Skeletal muscle satellite cell (primary cell): ENCODE data around the gene LYPD3.

Source experiments
- H3K27me3 ChIP-seq: 2 replicates; pipeline ENCODE4 v1.7.0; 2013; ENCODE audit warnings: low read length; ENCODE audit not compliant: control insufficient read depth, insufficient read depth
- H3K36me3 ChIP-seq: 2 replicates; pipeline ENCODE4 v1.7.0; 2013; ENCODE audit warnings: mild to moderate bottlenecking, control low read depth, low read length; ENCODE audit not compliant: insufficient read depth
- H3K4me1 ChIP-seq: 2 replicates; pipeline ENCODE4 v1.7.0; 2013; ENCODE audit warnings: low read length; ENCODE audit not compliant: control insufficient read depth, insufficient read depth
- H3K4me2 ChIP-seq: 2 replicates; pipeline ENCODE4 v1.7.0; 2013; ENCODE audit warnings: mild to moderate bottlenecking, low read length
- H3K4me3 ChIP-seq: 2 replicates; pipeline ENCODE4 v1.7.0; 2013; ENCODE audit warnings: low read length
- H3K9ac ChIP-seq: 2 replicates; pipeline ENCODE4 v1.7.0; 2013; ENCODE audit warnings: mild to moderate bottlenecking, low read depth, low read length, moderate library complexity
- H3K9me3 ChIP-seq: replicated peaks from 2 replicates; pipeline ENCODE4 v1.7.0; 2013; ENCODE audit warnings: mild to moderate bottlenecking, control low read depth, low read length

Gene LYPD3

DNA sequence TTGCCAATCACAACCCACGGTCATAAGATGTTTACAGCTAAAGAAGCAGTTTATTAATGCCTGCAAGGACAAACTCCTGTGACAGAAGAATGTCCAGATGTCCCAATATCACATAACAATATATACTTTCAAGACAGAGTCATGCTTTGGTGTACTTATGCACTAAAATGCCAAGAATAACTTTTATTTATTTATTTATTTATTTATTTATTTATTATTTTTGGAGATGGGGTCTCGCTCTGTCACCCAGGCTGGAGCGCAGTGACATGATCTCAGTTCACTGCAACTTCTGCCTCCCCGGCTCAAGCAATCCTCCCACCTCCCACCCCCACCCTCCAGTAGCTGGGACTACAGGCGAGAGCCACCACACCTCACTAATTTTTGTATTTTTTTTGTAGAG lies 41.6 kb downstream of the LYPD3 start:
- H3K27me3 ChIP-seq, result peaks cover 12% of the 10 kb centered on the region
- H3K4me1 ChIP-seq, result no peaks in the 10 kb centered on the region
- no peak overlapping the region for H3K4me2 ChIP-seq
- no peaks in the 10 kb centered on the region for H3K9me3 ChIP-seq
- no peaks in the 10 kb centered on the region for H3K36me3 ChIP-seq
- no peak overlapping the region for H3K4me3 ChIP-seq
- H3K9ac ChIP-seq, result no peak overlapping the region

GRCh38 chr19:43422689-43423066 lies 42.7 kb downstream of the LYPD3 start:
- Histone ChIP-seq H3K4me2 (no peak overlapping the region), H3K36me3 (no peaks in the 10 kb centered on the region), H3K9me3 (no peaks in the 10 kb centered on the region), H3K9ac (no peak overlapping the region), H3K27me3 (peaks cover 12% of the 10 kb centered on the region), H3K4me3 (no peak overlapping the region), H3K4me1 (no peaks in the 10 kb centered on the region)

- H3K4me2 ChIP-seq, result no peak overlapping the region
These were observed 43.3 kb downstream of the LYPD3 start for GRCh38 chr19:43422000-43422688.

GRCh38 chr19:43420954-43421353 lies 44.5 kb downstream of the LYPD3 start:
- Histone ChIP-seq H3K4me2 (no peak overlapping the region), H3K36me3 (no peaks in the 10 kb centered on the region), H3K9ac (no peak overlapping the region), H3K9me3 (no peaks in the 10 kb centered on the region), H3K4me3 (no peak overlapping the region), H3K4me1 (no peaks in the 10 kb centered on the region), H3K27me3 (peaks cover 7% of the 10 kb centered on the region)

More at GRCh38 chr19:43422000-43422688, 43.3 kb downstream of the LYPD3 start:
- Histone ChIP-seq H3K9ac (no peak overlapping the region), H3K36me3 (no peaks in the 10 kb centered on the region), H3K27me3 (peaks cover 12% of the 10 kb centered on the region), H3K4me1 (no peaks in the 10 kb centered on the region), H3K9me3 (no peaks in the 10 kb centered on the region), H3K4me3 (no peak overlapping the region)

DNA sequence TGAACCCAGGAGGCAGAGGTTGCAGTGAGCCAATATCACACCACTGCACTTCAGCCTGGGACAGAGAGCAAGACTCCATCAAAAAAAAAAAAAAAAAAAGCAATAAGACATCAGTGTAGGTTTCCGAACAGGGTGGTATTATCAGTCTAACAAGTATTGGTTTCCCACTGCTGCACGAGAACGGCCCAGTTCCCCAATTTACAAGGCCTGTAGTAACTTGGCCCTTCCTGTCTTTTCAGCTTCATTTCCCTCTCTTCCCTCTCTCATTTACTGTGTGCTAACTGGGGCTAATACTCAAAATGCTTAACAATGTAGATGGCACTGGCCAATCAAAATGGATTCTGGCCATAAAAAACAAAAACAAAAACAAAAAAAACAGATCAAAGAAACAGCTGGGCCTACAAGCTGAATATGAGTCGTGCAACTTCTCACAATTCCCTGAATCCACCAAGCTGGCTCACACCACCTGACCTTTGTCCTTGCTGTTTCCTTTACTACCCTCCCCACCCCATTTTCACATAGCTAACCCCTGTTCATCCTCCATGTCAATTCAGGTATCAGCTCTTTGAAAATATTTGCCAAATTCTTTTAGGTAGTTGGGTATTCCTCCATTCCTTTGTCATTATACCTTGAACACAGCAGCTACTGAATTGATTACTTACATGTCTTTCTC lies 48.3 kb downstream of the LYPD3 start:
- Histone ChIP-seq H3K27me3 (no peaks in the 10 kb centered on the region), H3K36me3 (no peaks in the 10 kb centered on the region), H3K4me1 (no peaks in the 10 kb centered on the region), H3K4me3 (no peak overlapping the region), H3K9me3 (no peaks in the 10 kb centered on the region), H3K4me2 (no peak overlapping the region), H3K9ac (no peak overlapping the region)

DNA sequence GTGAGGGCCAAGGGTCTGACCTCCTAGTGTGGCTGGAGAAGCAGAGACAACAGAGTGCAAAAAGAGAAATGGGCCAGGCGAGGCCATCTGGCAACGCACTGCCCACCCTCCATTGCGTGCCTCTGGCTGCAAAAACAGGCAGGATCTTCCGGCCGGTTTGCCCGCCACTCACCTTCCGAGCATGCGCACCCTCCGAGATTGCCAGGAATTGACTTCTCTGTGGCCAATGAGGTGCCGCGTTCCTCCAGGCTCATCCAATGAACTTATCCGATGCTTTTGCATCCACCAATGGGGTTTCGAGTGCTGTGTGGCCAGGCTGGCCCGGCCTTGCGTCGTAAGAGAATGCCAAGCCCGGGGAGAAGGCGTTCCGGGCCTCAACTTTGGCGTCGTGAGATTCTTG lies 50.9 kb downstream of the LYPD3 start, which contains the start of gene TEX101:
TEX101 (plus strand) TSS at position 337 of the 400 bp plus-strand sequence. CDS start 1,030 bp downstream, outside the sequence.
- no peaks in the 10 kb centered on the region for H3K4me1 ChIP-seq

DNA sequence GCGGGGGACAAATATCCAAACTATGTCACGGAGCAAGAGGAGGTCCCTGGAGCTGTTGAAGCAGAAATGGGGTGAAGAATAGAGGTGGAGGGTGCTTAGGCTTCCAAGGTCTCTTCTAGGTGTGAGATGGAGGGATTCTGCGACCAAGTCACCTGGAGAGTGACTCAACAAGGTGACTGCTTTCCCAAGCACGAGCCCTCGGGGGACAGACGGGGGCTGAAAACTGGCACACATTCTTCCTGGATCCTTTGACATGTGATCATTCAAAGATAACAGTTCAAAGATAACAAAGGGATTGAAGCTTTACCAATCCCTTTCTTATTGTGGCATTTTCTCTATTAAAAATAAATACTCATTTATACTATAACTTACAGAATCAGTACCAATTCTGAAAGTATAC lies 53.0 kb downstream of the LYPD3 start:
- Histone ChIP-seq H3K4me1 (no peaks in the 10 kb centered on the region), H3K4me2 (no peak overlapping the region), H3K9me3 (no peaks in the 10 kb centered on the region), H3K4me3 (no peak overlapping the region), H3K9ac (no peak overlapping the region), H3K36me3 (no peaks in the 10 kb centered on the region), H3K27me3 (no peaks in the 10 kb centered on the region)

More for the DNA sequence above, 50.9 kb downstream of the LYPD3 start, which contains the start of gene TEX101:
- H3K4me3 ChIP-seq, result no peak within 1 kb of the TSS
- no peak within 1 kb of the TSS for H3K9ac ChIP-seq
- H3K4me2 ChIP-seq, result no peak within 1 kb of the TSS
- H3K36me3 ChIP-seq, result no peaks in the 10 kb centered on the region
- H3K27me3 ChIP-seq, result no peaks in the 10 kb centered on the region
- no peaks in the 10 kb centered on the region for H3K9me3 ChIP-seq
